Activated CD8-positive, alpha-beta memory T cell treated with anti-CD3 and anti-CD28 coated beads for 24 hours (primary cell): ENCODE data around the gene CGNL1.

ENCODE experiments used
- DNase-seq: peaks from one replicate; pipeline ENCODE4 v3.0.0-alpha.2; 2020

Gene CGNL1

GRCh38 chr15:57425842-57426241, 49.5 kb downstream of the CGNL1 start:
- no peak for DNase-seq

- no peak for DNase-seq
Observed at GRCh38 chr15:57427367-57427821, 51.1 kb downstream of the CGNL1 start.

- DNase-seq: no peak
Observed at GRCh38 chr15:57432141-57432741, 55.9 kb downstream of the CGNL1 start.

GRCh38 chr15:57436166-57436565, 59.9 kb downstream of the CGNL1 start:
- no peak for DNase-seq

GRCh38 chr15:57436961-57437360, 60.7 kb downstream of the CGNL1 start:
- DNase-seq: no peak

GRCh38 chr15:57437564-57437963, 61.3 kb downstream of the CGNL1 start:
- no peak for DNase-seq

- DNase-seq: no peak
Observed at GRCh38 chr15:57438166-57438565, 61.9 kb downstream of the CGNL1 start.

GRCh38 chr15:57439128-57440027, 63.1 kb downstream of the CGNL1 start:
- DNase-seq: no peak

GRCh38 chr15:57440167-57440566, 63.9 kb downstream of the CGNL1 start:
- no peak for DNase-seq

GRCh38 chr15:57440799-57441198, 64.5 kb downstream of the CGNL1 start:
- no peak for DNase-seq

- no peak for DNase-seq
Observed at GRCh38 chr15:57442335-57442734, 66.0 kb downstream of the CGNL1 start.

GRCh38 chr15:57443486-57443885, 67.2 kb downstream of the CGNL1 start:
- no peak for DNase-seq

GRCh38 chr15:57444877-57445513, 68.7 kb downstream of the CGNL1 start:
- DNase-seq: no peak

- DNase-seq: no peak
Observed at GRCh38 chr15:57445872-57446271, 69.6 kb downstream of the CGNL1 start.

GRCh38 chr15:57446393-57446792, 70.1 kb downstream of the CGNL1 start:
- DNase-seq: no peak

GRCh38 chr15:57451555-57451954, 75.2 kb downstream of the CGNL1 start:
- no peak for DNase-seq

- no peak for DNase-seq
Observed at GRCh38 chr15:57452090-57452754, 75.9 kb downstream of the CGNL1 start.

GRCh38 chr15:57455929-57456328, 79.6 kb downstream of the CGNL1 start:
- no peak for DNase-seq

- DNase-seq: no peak
Observed at GRCh38 chr15:57456559-57456958, 80.3 kb downstream of the CGNL1 start.

GRCh38 chr15:57457726-57458125, 81.4 kb downstream of the CGNL1 start:
- DNase-seq: no peak

GRCh38 chr15:57458356-57458781, 82.1 kb downstream of the CGNL1 start:
- DNase-seq: no peak

GRCh38 chr15:57460208-57460816, 84.0 kb downstream of the CGNL1 start:
- DNase-seq: no peak

GRCh38 chr15:57461541-57461940, 85.2 kb downstream of the CGNL1 start:
- no peak for DNase-seq
